H1 (cell line): ENCODE measurements around the gene AIDA. TPM values are rescaled to one million over a fixed set of nuclear protein-coding genes. Genes with fewer than 3 reads are reported as not detected.

Experiments
- CTCF ChIA-PET: fragments of 300-600 bp; sonication (Branson Sonifier 250); formaldehyde crosslinking; loops from one replicate; lab custom pipeline; 2021; ENCODE audit not compliant: partially characterized antibody; lab: Charles Lee
- POLR2A ChIA-PET: fragments of 300-600 bp; sonication (Branson Sonifier 250); formaldehyde crosslinking; loops from one replicate; lab custom pipeline; 2021; ENCODE audit warnings: inconsistent platforms; ENCODE audit not compliant: partially characterized antibody; lab: Charles Lee
- DNase-seq, 2 experiments: peaks; one replicate each; pipeline versions ENCODE4 v3.0.0 to v3.0.0-alpha.2; 2010 to 2022; ENCODE audit warnings: low spot score in 2 of 2, low read depth in 1 of 2, mixed read lengths in 1 of 2
- FAIRE-seq: peaks from 2 replicates; lab custom pipeline; 2011; peaks lifted over from hg19 to GRCh38; lab: Jason Lieb, UNC
- H2AFZ ChIP-seq: 2 replicates; pipeline ENCODE4 v1.8.1; 2012; ENCODE audit warnings: low read length, inconsistent platforms
- H2AK5ac ChIP-seq: 2 replicates; pipeline ENCODE4 v1.6.1; 2013; ENCODE audit warnings: low read depth, low read length
- H2BK120ac ChIP-seq: replicated peaks from 2 replicates; pipeline ENCODE3; 2013; ENCODE audit warnings: low read depth, low read length, inconsistent platforms
- H2BK12ac ChIP-seq: 2 replicates; pipeline ENCODE4 v1.6.1; 2013; ENCODE audit warnings: low read depth, low read length
- H2BK15ac ChIP-seq: 2 replicates; pipeline ENCODE4 v1.6.1; 2013; ENCODE audit warnings: low read length
- H2BK20ac ChIP-seq: 2 replicates; pipeline ENCODE4 v1.6.1; 2013; ENCODE audit warnings: low read length
- H2BK5ac ChIP-seq: 2 replicates; pipeline ENCODE4 v1.6.1; 2013; ENCODE audit warnings: low read depth, low read length
- H3K14ac ChIP-seq: 2 replicates; pipeline ENCODE4 v1.6.1; 2013; ENCODE audit warnings: inconsistent platforms; ENCODE audit not compliant: insufficient read length
- H3K18ac ChIP-seq: 2 replicates; pipeline ENCODE4 v1.6.1; 2013; ENCODE audit warnings: low read length; ENCODE audit errors: extremely low read depth
- H3K23ac ChIP-seq: 2 replicates; pipeline ENCODE4 v1.6.1; 2013; ENCODE audit warnings: inconsistent platforms; ENCODE audit not compliant: insufficient read length
- H3K23me2 ChIP-seq: 2 replicates; pipeline ENCODE4 v1.6.1; 2013; ENCODE audit warnings: low read depth, low read length
- H3K27ac ChIP-seq: 2 replicates; pipeline ENCODE4 v1.6.1; 2011; ENCODE audit warnings: low read depth, low read length, inconsistent platforms
- H3K27me3 ChIP-seq, 4 experiments: replicated peaks in 1 of 4; 1 replicate in 1 of 4; 2 replicates in 3 of 4; pipeline versions ENCODE4 v1.6.1 to v1.8.1; 2011 to 2013; ENCODE audit warnings: low read length in 3 of 4, mild to moderate bottlenecking in 3 of 4, inconsistent platforms in 2 of 4, mixed read lengths in 2 of 4, moderate library complexity in 1 of 4; ENCODE audit not compliant: control insufficient read depth in 3 of 4, insufficient read depth in 3 of 4; ENCODE audit errors: extremely low read depth in 1 of 4
- H3K36me3 ChIP-seq, 4 experiments: 2 replicates each; pipeline versions ENCODE4 v1.6.1 to v1.8.1; 2011 to 2013; ENCODE audit warnings: mild to moderate bottlenecking in 4 of 4, low read length in 3 of 4, moderate library complexity in 2 of 4, control low read depth in 1 of 4, inconsistent platforms in 1 of 4; ENCODE audit not compliant: insufficient read depth in 4 of 4, control insufficient read depth in 2 of 4
- H3K4ac ChIP-seq: replicated peaks from 2 replicates; pipeline ENCODE3; 2013; ENCODE audit warnings: low read length, low read depth, mixed read lengths, inconsistent platforms; ENCODE audit not compliant: insufficient read length
- H3K4me1 ChIP-seq, 4 experiments: replicated peaks in 1 of 4; 1 replicate in 1 of 4; 2 replicates in 3 of 4; pipeline versions ENCODE4 v1.6.1 to v1.8.1; 2011 to 2013; ENCODE audit warnings: low read length in 3 of 4, inconsistent platforms in 2 of 4, mixed read lengths in 1 of 4; ENCODE audit not compliant: insufficient read depth in 4 of 4, control insufficient read depth in 3 of 4
- H3K4me2 ChIP-seq, 2 experiments: 2 replicates each; pipeline versions ENCODE4 v1.6.1 to v1.8.1; 2011 to 2013; ENCODE audit warnings: low read depth in 2 of 2, low read length in 2 of 2, control low read depth in 1 of 2, inconsistent platforms in 1 of 2, mild to moderate bottlenecking in 1 of 2; ENCODE audit not compliant: insufficient read depth in 1 of 2
- H3K4me3 ChIP-seq, 4 experiments: fragments of 200-600, 300-600 bp in 1 of 4; sonication (generic), shearing (Covaris generic), sonication (Bioruptor Twin) in 1 of 4; 2 replicates each; pipeline versions ENCODE4 v1.5.1 to v1.8.1; 2011 to 2016; ENCODE audit warnings: low read length in 4 of 4, low read depth in 3 of 4, control low read depth in 2 of 4, inconsistent platforms in 2 of 4, mild to moderate bottlenecking in 2 of 4, mixed read lengths in 1 of 4, moderate library complexity in 1 of 4; ENCODE audit not compliant: insufficient read depth in 2 of 4; ENCODE audit errors: extremely low read depth in 1 of 4
- H3K56ac ChIP-seq: replicated peaks from 2 replicates; pipeline ENCODE3; 2013; ENCODE audit warnings: low read depth, mild to moderate bottlenecking, mixed read lengths, low read length, inconsistent platforms; ENCODE audit not compliant: insufficient read length
- H3K79me1 ChIP-seq: 2 replicates; pipeline ENCODE4 v1.6.1; 2013; ENCODE audit warnings: low read depth, low read length, control low read depth
- H3K79me2 ChIP-seq, 2 experiments: 2 replicates each; pipeline versions ENCODE4 v1.6.1 to v1.8.1; 2012 to 2013; ENCODE audit warnings: low read length in 2 of 2, mild to moderate bottlenecking in 2 of 2, inconsistent platforms in 1 of 2; ENCODE audit not compliant: insufficient read depth in 2 of 2, control insufficient read depth in 1 of 2
- H3K9ac ChIP-seq, 4 experiments: replicated peaks in 1 of 4; 1 replicate in 1 of 4; 2 replicates in 3 of 4; pipeline versions ENCODE4 v1.6.1 to v1.8.1; 2011 to 2013; ENCODE audit warnings: low read depth in 3 of 4, low read length in 3 of 4, control low read depth in 2 of 4, mild to moderate bottlenecking in 2 of 4, moderate library complexity in 2 of 4, inconsistent platforms in 1 of 4; ENCODE audit errors: extremely low read depth in 1 of 4
- H3K9me3 ChIP-seq, 2 experiments: 2 replicates each; pipeline versions ENCODE4 v1.6.1 to v1.8.1; 2012 to 2013; ENCODE audit warnings: mild to moderate bottlenecking in 2 of 2, moderate library complexity in 2 of 2, control low read depth in 1 of 2, inconsistent platforms in 1 of 2, low read depth in 1 of 2, low read length in 1 of 2, mixed read lengths in 1 of 2; ENCODE audit not compliant: insufficient read depth in 2 of 2
- H4K20me1 ChIP-seq, 2 experiments: replicated peaks in 1 of 2; 2 replicates each; pipeline versions ENCODE3 to v1.8.1; 2011 to 2013; ENCODE audit warnings: inconsistent platforms in 2 of 2, low read length in 2 of 2, mild to moderate bottlenecking in 1 of 2; ENCODE audit not compliant: insufficient read depth in 2 of 2, control insufficient read depth in 1 of 2
- H4K5ac ChIP-seq: 2 replicates; pipeline ENCODE4 v1.6.1; 2013; ENCODE audit warnings: low read length, low read depth, mixed read lengths, inconsistent platforms; ENCODE audit not compliant: insufficient read length
- H4K8ac ChIP-seq: 2 replicates; pipeline ENCODE4 v1.8.0; 2013; ENCODE audit warnings: mild to moderate bottlenecking, moderate library complexity, low read length, inconsistent platforms; ENCODE audit not compliant: insufficient read depth; ENCODE audit errors: extremely low read depth
- H4K91ac ChIP-seq: replicated peaks from 2 replicates; pipeline ENCODE3; 2013; ENCODE audit warnings: low read length, mixed read lengths, inconsistent platforms; ENCODE audit not compliant: insufficient read length
- BCL11A ChIP-seq, 2 experiments: IDR thresholded peaks; one replicate each; pipeline ENCODE4 v1.6.1; 2011; ENCODE audit warnings: low read depth in 2 of 2, low read length in 2 of 2, mild to moderate bottlenecking in 2 of 2
- CHD2 ChIP-seq: IDR thresholded peaks from 2 replicates; pipeline ENCODE4 v1.6.1; 2012; ENCODE audit warnings: low read length, improper control_type of control experiment
- RXRA ChIP-seq: IDR thresholded peaks from 2 replicates; pipeline ENCODE4 v1.6.1; 2011; ENCODE audit warnings: low read depth, mild to moderate bottlenecking, low read length, moderate library complexity; ENCODE audit not compliant: insufficient read depth
- SIN3A ChIP-seq, 2 experiments: IDR thresholded peaks in 1 of 2; conservative IDR thresholded peaks in 1 of 2; 2 replicates each; pipeline ENCODE4 v1.6.1; 2011 to 2012; ENCODE audit warnings: low read length in 2 of 2, improper control_type of control experiment in 1 of 2, low read depth in 1 of 2, mild to moderate bottlenecking in 1 of 2
- SP4 ChIP-seq: IDR thresholded peaks from 2 replicates; pipeline ENCODE4 v1.6.1; 2012; ENCODE audit warnings: low read length, inconsistent platforms
- ZNF274 ChIP-seq: IDR thresholded peaks from 2 replicates; pipeline ENCODE4 v1.7.0; 2012; ENCODE audit warnings: low read length, borderline replicate concordance; ENCODE audit errors: extremely low read depth
- WGBS, 2 experiments: shearing (Covaris generic) in 1 of 2; methylation state at CpG; one replicate each; pipeline versions ENCODE4 v1.1.6 to v1.1.7; 2013 to 2015; ENCODE audit warnings: low lambda C conversion rate in 2 of 2, mixed read lengths in 2 of 2, inconsistent platforms in 1 of 2, low coverage in 1 of 2, missing lambda C conversion rate in 1 of 2; ENCODE audit not compliant: insufficient replicate concordance in 2 of 2, insufficient coverage in 1 of 2, insufficient read length in 1 of 2; ENCODE audit errors: extremely low coverage in 1 of 2, missing lambda C conversion rate in 1 of 2; 5-methylcytosine and 5-hydroxymethylcytosine counted together
- polyA plus RNA-seq, 7 experiments: library from polyadenylated mRNA; depleted of rRNA in 3 of 7; stranded (reverse) in 5 of 7; unstranded in 2 of 7; fragments of >200 nt in 5 of 7; fragments of 200-250 nt in 2 of 7; gene quantifications; 1 replicate in 5 of 7; 2 replicates in 1 of 7; 4 replicates in 1 of 7; pipeline versions ENCODE4 v1.2.1 to v1.2.3, GENCODE V29; 2011 to 2013; ENCODE audit warnings: missing spikeins in 2 of 7, mixed read lengths in 2 of 7
- total RNA-seq: library from RNA; stranded (reverse); fragmentation: NEBNext Ultra II Directional; extraction: Animal tissue kit (Norgen Biotek cat#: 25700); gene quantifications from 2 replicates; pipeline ENCODE4 v1.2.1, GENCODE V29; 2021

Gene AIDA
- total and polyA plus RNA-seq, 2 of the 8 experiments (the other 6 are each of a cell fraction or from before 2014, with no cell fraction given): 52.5 to 103 TPM

GRCh38 chr1:222751255-222751654 is 39.0 kb upstream of the AIDA start:
- Histone ChIP-seq H4K8ac (no peak overlapping the region), H3K18ac (no peak overlapping the region), H2BK120ac (no peak overlapping the region), H3K36me3 (no peaks in the 10 kb centered on the region), H3K9ac (no peak overlapping the region), H3K4me2 (no peak overlapping the region), H2BK20ac (no peak overlapping the region), H4K5ac (no peak overlapping the region), H3K23me2 (no peaks in the 10 kb centered on the region), H3K27ac (no peak overlapping the region), H3K56ac (no peak overlapping the region), H3K79me1 (no peaks in the 10 kb centered on the region), H3K9me3 (no peaks in the 10 kb centered on the region), H3K23ac (no peak overlapping the region), H3K4ac (no peak overlapping the region), H3K4me3 (no peak overlapping the region), H2AFZ (no peak overlapping the region), H2AK5ac (no peak overlapping the region), H4K20me1 (no peaks in the 10 kb centered on the region), H2BK5ac (no peak overlapping the region), H2BK15ac (no peak overlapping the region), H3K79me2 (no peaks in the 10 kb centered on the region), H3K4me1 (no peaks in the 10 kb centered on the region), H3K14ac (no peak overlapping the region), H2BK12ac (no peak overlapping the region), H3K27me3 (no peaks in the 10 kb centered on the region), H4K91ac (no peak overlapping the region)
- WGBS, 2 experiments: 83% methylated on average over 3 of the region's 3 CpGs; no CpG with 5 or more reads in 1 of the 2 experiments
- POLR2A ChIA-PET: no interaction called here
- DNase-seq (no peak), FAIRE-seq (no peak)
- CTCF ChIA-PET: interaction anchor here (0.8 to 3.6 kb wide), 12 partner anchors 8 to 383 kb away, joined by 3 to 17 read pairs (median 6); partner anchors contain the start of gene FAM177B
- TF ChIP-seq RXRA (no peak), CHD2 (no peak), BCL11A (IDR thresholded peaks at IDR 0.05; ENCODE audit: low read depth in 2 of 2, low read length in 2 of 2) (no peak), SIN3A (conservative IDR thresholded peaks at IDR 0.05 in 1 of 2, IDR thresholded peaks at IDR 0.05 in 1 of 2; ENCODE audit: low read depth in 1 of 2, low read length in 2 of 2) (no peak), ZNF274 (no peak), SP4 (no peak)
